K562 (cell line): ENCODE results near the gene HMX1. TPM values are rescaled to one million over a fixed set of nuclear protein-coding genes. Genes with fewer than 3 reads are reported as not detected.

Source experiments
- ATAC-seq: fragments of 200-7000 bp; cut with Tn5 transposase; 3 replicates; pipeline ENCODE4 v1.9.1; 2020; ENCODE audit warnings: moderate library complexity
- BruUV-seq: library from RNA; stranded (reverse); fragments of 400-500 nt; replicated peaks from 2 replicates; lab custom pipeline; 2021; lab: Mats Ljungman, UMichigan
- CTCF ChIA-PET: fragments of 300-600 bp; formaldehyde crosslinking; extraction: SDS; loops from one replicate; lab custom pipeline; 2021; ENCODE audit warnings: low intra/inter-chr PET ratio; lab: Yijun Ruan, JAX
- POLR2A ChIA-PET: fragments of 300-600, 350-650 bp; sonication (Branson Sonifier 250); formaldehyde crosslinking; extraction: SDS; loops from one replicate; lab custom pipeline; 2021; ENCODE audit warnings: antibody characterized with exemption, inconsistent platforms; lab: Yijun Ruan, JAX
- DNase-seq, 4 experiments: peaks; one replicate each; pipeline versions ENCODE4 v3.0.0 to v3.0.0-alpha.2; 2011 to 2018; ENCODE audit warnings: low spot score in 3 of 4, mixed read lengths in 3 of 4; ENCODE audit errors: extremely low read depth in 1 of 4
- FAIRE-seq: peaks from 2 replicates; lab custom pipeline; 2011; peaks lifted over from hg19 to GRCh38; lab: Jason Lieb, UNC
- H2AFZ ChIP-seq: 2 replicates; pipeline ENCODE4 v1.6.0; 2011; ENCODE audit warnings: low read depth, low read length, control low read depth, inconsistent platforms
- H3K27ac ChIP-seq: fragments of 200-600 bp; 3 replicates; pipeline ENCODE4 v1.8.0; 2011; ENCODE audit warnings: low read depth, mild to moderate bottlenecking, control low read depth, inconsistent platforms, low read length, moderate library complexity, mixed read lengths; ENCODE audit errors: extremely low read depth
- H3K27me3 ChIP-seq, 2 experiments: fragments of 300-600 bp in 1 of 2; 2 replicates in 1 of 2; 3 replicates in 1 of 2; pipeline versions ENCODE4 v1.6.0 to v1.8.0; 2011; ENCODE audit warnings: inconsistent platforms in 2 of 2, low read length in 2 of 2, mild to moderate bottlenecking in 1 of 2, mixed read lengths in 1 of 2, moderate library complexity in 1 of 2; ENCODE audit not compliant: control insufficient read depth in 2 of 2, insufficient read depth in 2 of 2
- H3K36me3 ChIP-seq: fragments of 300-600 bp; 3 replicates; pipeline ENCODE4 v1.8.0; 2011; ENCODE audit warnings: mild to moderate bottlenecking, low read length, inconsistent platforms; ENCODE audit not compliant: control insufficient read depth, insufficient read depth
- H3K4me1 ChIP-seq, 2 experiments: fragments of 200-600 bp in 1 of 2; replicated peaks in 1 of 2; 2 replicates in 1 of 2; 3 replicates in 1 of 2; pipeline versions ENCODE4 v1.5.1 to v1.8.0; 2011; ENCODE audit warnings: inconsistent platforms in 2 of 2, low read length in 2 of 2, mild to moderate bottlenecking in 1 of 2, mixed read lengths in 1 of 2, moderate library complexity in 1 of 2; ENCODE audit not compliant: control insufficient read depth in 2 of 2, insufficient read depth in 2 of 2
- H3K4me2 ChIP-seq: 2 replicates; pipeline ENCODE4 v1.6.1; 2011; ENCODE audit warnings: low read length, control low read depth, inconsistent platforms, mixed read lengths; ENCODE audit not compliant: insufficient read depth
- H3K4me3 ChIP-seq: fragments of 200-600 bp; sonication (generic), shearing (Covaris generic); 2 replicates; pipeline ENCODE4 v1.5.1; 2016; ENCODE audit warnings: control low read depth, inconsistent platforms
- H3K79me2 ChIP-seq: fragments of 200-600 bp; 3 replicates; pipeline ENCODE4 v1.8.0; 2011; ENCODE audit warnings: low read length, inconsistent platforms; ENCODE audit not compliant: control insufficient read depth, insufficient read depth
- H3K9ac ChIP-seq, 2 experiments: 2 replicates each; pipeline versions ENCODE4 v1.6.0 to v1.6.1; 2011; ENCODE audit warnings: low read depth in 2 of 2, low read length in 2 of 2, control low read depth in 1 of 2, inconsistent platforms in 1 of 2, mild to moderate bottlenecking in 1 of 2, mixed read lengths in 1 of 2; ENCODE audit not compliant: insufficient read depth in 1 of 2
- H3K9me1 ChIP-seq: one replicate; pipeline ENCODE4 v1.6.0; 2011; ENCODE audit warnings: inconsistent platforms, mild to moderate bottlenecking, low read length, moderate library complexity; ENCODE audit not compliant: control insufficient read depth, insufficient read depth
- H3K9me3 ChIP-seq: replicated peaks from 2 replicates; pipeline ENCODE4 v1.5.1; 2011; ENCODE audit warnings: low read depth, low read length, inconsistent platforms; ENCODE audit not compliant: control insufficient read depth, insufficient read depth
- H4K20me1 ChIP-seq: replicated peaks from 2 replicates; pipeline ENCODE4 v1.6.1; 2011; ENCODE audit warnings: low read length, inconsistent platforms, mixed read lengths; ENCODE audit not compliant: control insufficient read depth, insufficient read depth
- CREB5 ChIP-seq: fragments of 250-450 bp; sonication (Bioruptor Pico); IDR thresholded peaks from 2 replicates; pipeline ENCODE4 v1.5.0; 2020; ENCODE audit warnings: mild to moderate bottlenecking
- HNRNPLL ChIP-seq: fragments of 200-400 bp; formaldehyde crosslinking; IDR thresholded peaks from 2 replicates; pipeline ENCODE4 v1.6.1; 2017; ENCODE audit warnings: low read length, low read depth, mild to moderate bottlenecking; ENCODE audit not compliant: poor library complexity, severe bottlenecking
- IRF2 ChIP-seq: sonication (generic); formaldehyde crosslinking; IDR thresholded peaks from 2 replicates; pipeline ENCODE4 v1.8.1; 2022; ENCODE audit warnings: mild to moderate bottlenecking, missing genetic modification reagents
- MEF2D ChIP-seq: conservative IDR thresholded peaks from 2 replicates; pipeline ENCODE4 v1.6.1; 2016; ENCODE audit warnings: low read depth, missing genetic modification characterization, missing compliant biosample characterization
- PHB2 ChIP-seq: fragments of 450-650 bp; IDR thresholded peaks from 2 replicates; pipeline ENCODE4 v1.6.1; 2017; ENCODE audit warnings: low read depth
- SMARCB1 ChIP-seq: IDR thresholded peaks from 2 replicates; pipeline ENCODE4 v1.6.1; 2011; ENCODE audit warnings: improper control_type of control experiment, low read depth; ENCODE audit not compliant: insufficient read length
- SRSF1 ChIP-seq: fragments of 200-400 bp; formaldehyde crosslinking; IDR thresholded peaks from 2 replicates; pipeline ENCODE4 v1.6.1; 2017; ENCODE audit warnings: mild to moderate bottlenecking, low read depth, low read length, moderate library complexity
- TAF1 ChIP-seq: IDR thresholded peaks from 2 replicates; pipeline ENCODE4 v1.6.1; 2011; ENCODE audit warnings: mild to moderate bottlenecking, low read length, moderate library complexity; ENCODE audit not compliant: insufficient read depth, control insufficient read depth, severe bottlenecking; ENCODE audit errors: extremely low read depth
- ZBED1 ChIP-seq: IDR thresholded peaks from 2 replicates; pipeline ENCODE4 v1.6.1; 2014
- ZNF263 ChIP-seq: sonication (generic); formaldehyde crosslinking; IDR thresholded peaks from 2 replicates; pipeline ENCODE4 v1.8.0; 2022; ENCODE audit warnings: mild to moderate bottlenecking, missing genetic modification reagents, borderline replicate concordance
- ZNF3 ChIP-seq: fragments of 250-450 bp; sonication (Bioruptor Pico); IDR thresholded peaks from 2 replicates; pipeline ENCODE4 v1.5.0; 2021; ENCODE audit warnings: mild to moderate bottlenecking, moderate library complexity
- ZNF695 ChIP-seq: fragments of 450-650 bp; formaldehyde crosslinking; IDR thresholded peaks from 2 replicates; pipeline ENCODE4 v1.4.0; 2020; ENCODE audit warnings: mild to moderate bottlenecking, moderate library complexity
- WGBS: fragments of 100-300 bp; shearing (Covaris generic); methylation state at CpG from one replicate; pipeline ENCODE4 v1.1.6; 2016; ENCODE audit warnings: low coverage, mixed read lengths; ENCODE audit not compliant: insufficient coverage; ENCODE audit errors: missing lambda C conversion rate; 5-methylcytosine and 5-hydroxymethylcytosine counted together
- in situ Hi-C: fragments of 300-500 bp; cut with MboI; formaldehyde crosslinking; loops from 4 replicates; pipeline ENCODE4 v1.15.0; 2018; ENCODE audit warnings: inconsistent platforms, mixed read lengths
- intact Hi-C: fragments of 100-400 bp; cut with micrococcal nuclease; formaldehyde crosslinking; loops from 2 replicates; pipeline ENCODE4 v1.14.2; 2022
- polyA plus RNA-seq, 8 experiments: library from polyadenylated mRNA; depleted of rRNA in 4 of 8; stranded (reverse) in 5 of 8; unstranded in 3 of 8; fragments of >200 nt; fragmentation: Nextera tagmentation in 2 of 8; fragmentation: Illumina TruSeq in 1 of 8; extraction: Ambion mirVana in 2 of 8; extraction: Trizol in 1 of 8; gene quantifications; 2 replicates each; pipeline versions ENCODE4 v1.2.1 to v1.2.3, GENCODE V29; 2011 to 2014; ENCODE audit warnings: inconsistent platforms in 1 of 8, missing spikeins in 1 of 8
- total RNA-seq, 7 experiments: library from RNA; depleted of rRNA in 6 of 7; stranded (reverse); fragments of >200 nt in 6 of 7; fragmentation: Illumina TruSeq in 2 of 7; extraction: Trizol in 2 of 7; gene quantifications; 2 replicates each; pipeline versions ENCODE4 v1.2.1 to v1.2.3, GENCODE V29; 2011 to 2021; ENCODE audit warnings: low replicate concordance in 1 of 7
- TF ChIP-seq, protein P1 (sequence below): sonication (generic); formaldehyde crosslinking; IDR thresholded peaks from 2 replicates; pipeline ENCODE4 v1.8.1; 2022; ENCODE audit warnings: missing genetic modification reagents

Gene HMX1
- total and polyA plus RNA-seq, 9 of the 15 experiments (the other 6 are each of a cell fraction or from before 2014, with no cell fraction given) = not detected

GRCh38 chr4:8893227-8893623 lies 21.6 kb upstream of the HMX1 start:
- WGBS = 16% methylated on average over 24 of the region's 41 CpGs
- Histone ChIP-seq H3K4me2 (no peak overlapping the region), H3K27me3 (peaks cover 0 to 30% of the 10 kb centered on the region in 2 experiments; a peak in 4 of 5 replicates), H2AFZ (no peak overlapping the region), H3K27ac (no peak overlapping the region), H3K36me3 (no peaks in the 10 kb centered on the region)
- in situ Hi-C loops = no loop called here
- ATAC-seq = no peak
- intact Hi-C loops = no loop called here
- TF ChIP-seq SMARCB1 (no peak), ZNF3 (CRISPR knock-in tag) (no peak)
- TF ChIP-seq, all 486 proteins: peak for 0
- CTCF ChIA-PET = no interaction called here
- DNase-seq (no peak), FAIRE-seq (no peak)
- Histone ChIP-seq H3K4me1 (peaks cover 0 to 5% of the 10 kb centered on the region in 2 experiments; a peak in 1 of 5 replicates), H4K20me1 (no peaks in the 10 kb centered on the region; the same call in 1 of the 2 replicates), H3K4me3 (no peak overlapping the region), H3K9ac (no peak overlapping the region), H3K9me3 (no peaks in the 10 kb centered on the region), H3K9me1 (no peaks in the 10 kb centered on the region), H3K79me2 (no peaks in the 10 kb centered on the region)
- no TSS peak for BruUV-seq
- POLR2A ChIA-PET = no interaction called here

GRCh38 chr4:8892556-8893226 lies 21.1 kb upstream of the HMX1 start:
- no peak overlapping the region for H3K9ac ChIP-seq
- intact Hi-C loops (no loop called here), in situ Hi-C loops (no loop called here)
- ATAC-seq = no peak
- peaks cover 0 to 5% of the 10 kb centered on the region in 2 experiments; a peak in 1 of 5 replicates for H3K4me1 ChIP-seq
- CTCF ChIA-PET = no interaction called here
- H2AFZ ChIP-seq = no peak overlapping the region
- H4K20me1 ChIP-seq = no peaks in the 10 kb centered on the region; the same call in 1 of the 2 replicates
- H3K27me3 ChIP-seq = peaks cover 0 to 30% of the 10 kb centered on the region in 2 experiments; a peak in 4 of 5 replicates
- DNase-seq = no peak
- H3K9me3 ChIP-seq = no peaks in the 10 kb centered on the region
- no peak overlapping the region for H3K4me2 ChIP-seq
- 32% methylated on average over 33 of the region's 73 CpGs for WGBS
- H3K4me3 ChIP-seq = no peak overlapping the region
- POLR2A ChIA-PET = interaction anchor here (0.8 kb wide), 1 partner anchor 9 kb away, joined by 3 read pairs; no protein-coding TSS in a partner anchor
- FAIRE-seq = no peak
- no peaks in the 10 kb centered on the region for H3K36me3 ChIP-seq
- H3K79me2 ChIP-seq = no peaks in the 10 kb centered on the region
- H3K27ac ChIP-seq = no peak overlapping the region
- BruUV-seq = no TSS peak
- H3K9me1 ChIP-seq = no peaks in the 10 kb centered on the region
- TF ChIP-seq HNRNPLL = no peak
- no peak for TF ChIP-seq IRF2 (CRISPR knock-in tag)
- TF ChIP-seq SRSF1 = no peak
- no peak for TF ChIP-seq PHB2
- TF ChIP-seq TAF1 = no peak
- no peak for TF ChIP-seq ZBED1
- no peak for TF ChIP-seq MEF2D (tag)
- no peak for TF ChIP-seq ZNF695
- no peak for TF ChIP-seq CREB5
- no peak for TF ChIP-seq ZNF263 (CRISPR knock-in tag)
- TF ChIP-seq, protein P1, sequence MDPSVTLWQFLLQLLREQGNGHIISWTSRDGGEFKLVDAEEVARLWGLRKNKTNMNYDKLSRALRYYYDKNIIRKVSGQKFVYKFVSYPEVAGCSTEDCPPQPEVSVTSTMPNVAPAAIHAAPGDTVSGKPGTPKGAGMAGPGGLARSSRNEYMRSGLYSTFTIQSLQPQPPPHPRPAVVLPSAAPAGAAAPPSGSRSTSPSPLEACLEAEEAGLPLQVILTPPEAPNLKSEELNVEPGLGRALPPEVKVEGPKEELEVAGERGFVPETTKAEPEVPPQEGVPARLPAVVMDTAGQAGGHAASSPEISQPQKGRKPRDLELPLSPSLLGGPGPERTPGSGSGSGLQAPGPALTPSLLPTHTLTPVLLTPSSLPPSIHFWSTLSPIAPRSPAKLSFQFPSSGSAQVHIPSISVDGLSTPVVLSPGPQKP = no peak
